ENCODE data around the gene SLC48A1. TPM values are rescaled to one million over a fixed set of nuclear protein-coding genes. Genes with fewer than 3 reads are reported as not detected.

Gene SLC48A1
- total RNA-seq, 2 donors from 2014 or later: 5.9 to 6.9 TPM

DNA sequence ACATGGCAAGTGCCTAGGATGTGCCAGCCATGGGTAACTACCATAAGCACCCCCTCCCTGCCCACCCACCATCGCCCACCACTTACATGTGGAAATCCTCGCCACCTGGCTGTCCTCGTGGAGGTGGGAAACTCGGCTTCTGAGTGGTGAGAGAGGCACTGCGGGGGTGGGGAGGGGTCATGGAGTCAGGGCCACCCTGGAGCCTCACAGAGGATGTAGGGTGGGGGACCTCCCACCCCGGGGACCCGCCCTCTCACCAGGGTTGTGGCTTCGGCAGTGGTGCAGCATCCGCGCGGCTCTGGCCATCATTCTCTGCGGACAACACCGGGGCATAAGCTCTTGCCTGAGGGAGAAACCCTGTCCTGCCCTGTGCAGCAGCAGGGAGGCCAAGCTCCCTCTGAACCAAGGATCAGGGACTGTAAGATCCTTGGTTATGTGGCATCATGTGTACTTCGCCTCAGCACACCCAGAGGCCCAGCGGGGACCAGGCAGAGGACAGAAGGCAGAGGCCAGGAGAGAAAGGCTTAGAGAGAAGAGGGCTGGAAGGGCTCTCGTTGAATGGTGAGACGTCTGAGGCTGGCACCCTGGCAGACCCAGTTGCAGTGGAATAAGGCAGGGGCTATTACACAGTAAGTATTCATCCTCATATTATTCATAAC is 35.0 kb upstream of the SLC48A1 start:
- no peaks in the 10 kb centered on the region for H3K27me3 Mint-ChIP-seq
- ATAC-seq: no peak
- no peak overlapping the region for H3K27ac Mint-ChIP-seq

DNA sequence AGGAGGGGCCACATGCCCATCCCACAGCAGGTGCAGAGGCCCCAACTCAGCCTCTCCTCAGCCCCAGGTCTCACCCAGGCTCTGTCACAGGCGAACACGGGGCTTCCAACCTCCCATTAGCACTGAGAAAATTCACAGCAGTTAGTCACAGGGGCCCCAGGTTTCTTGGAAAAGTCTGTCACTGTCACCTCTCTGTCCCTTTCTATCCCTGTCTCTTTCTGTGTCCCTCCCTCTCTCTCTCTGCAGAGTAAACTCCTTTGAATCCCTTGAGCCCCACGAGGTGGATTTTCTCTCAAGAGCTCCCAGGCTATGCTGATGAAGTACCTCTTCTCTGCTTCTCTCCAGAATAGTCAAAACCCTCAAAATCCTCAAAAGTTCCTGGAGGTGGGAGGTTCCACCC is 33.7 kb upstream of the SLC48A1 start:
- no peaks in the 10 kb centered on the region for H3K36me3 Mint-ChIP-seq (ENCODE audit: low read depth)
- H3K27me3 Mint-ChIP-seq: no peaks in the 10 kb centered on the region
- H3K27ac Mint-ChIP-seq: peak overlapping the region; percentile 57
- no peak overlapping the region for H3K4me3 Mint-ChIP-seq
- peaks cover 23% of the 10 kb centered on the region for H3K4me1 Mint-ChIP-seq
- H3K9me3 ChIP-seq (ENCODE audit: control insufficient read depth, low read length, poor library complexity, severe bottlenecking): no peaks in the 10 kb centered on the region
- ATAC-seq (no peak), DNase-seq (no peak)

More for the DNA sequence above, 35.0 kb upstream of the SLC48A1 start:
- Mint-ChIP-seq H3K4me1 (peaks cover 25% of the 10 kb centered on the region), H3K36me3 (ENCODE audit: low read depth) (no peaks in the 10 kb centered on the region), H3K4me3 (no peak overlapping the region)
- no peaks in the 10 kb centered on the region for H3K9me3 ChIP-seq (ENCODE audit: control insufficient read depth, low read length, poor library complexity, severe bottlenecking)
- no peak for DNase-seq

DNA sequence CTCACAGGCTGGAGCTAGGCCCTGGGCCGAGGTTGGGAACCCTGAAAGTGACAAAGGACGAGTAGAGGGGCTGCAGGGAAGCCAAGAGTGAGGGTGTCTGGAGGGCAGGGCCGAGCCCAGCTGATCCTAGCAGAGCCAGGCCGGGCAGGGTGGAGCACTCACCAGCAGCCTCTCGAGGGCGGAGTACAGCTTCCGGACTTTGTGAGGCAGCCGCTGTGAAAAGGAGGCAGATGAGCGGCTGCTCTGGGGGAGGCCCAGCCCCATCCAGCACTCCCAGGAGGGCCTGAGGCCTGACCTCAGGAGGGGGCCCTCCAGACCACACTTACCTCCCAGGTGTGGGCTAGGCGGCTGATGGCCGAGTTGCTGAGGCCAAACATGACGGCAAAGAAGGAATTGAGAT is 33.1 kb upstream of the SLC48A1 start:
- DNase-seq: no peak
- H3K9me3 ChIP-seq (ENCODE audit: control insufficient read depth, low read length, poor library complexity, severe bottlenecking): no peaks in the 10 kb centered on the region
- H3K27me3 Mint-ChIP-seq: peaks cover 6% of the 10 kb centered on the region
- peak overlapping the region; percentile 80 for H3K4me3 Mint-ChIP-seq
- peak overlapping the region; percentile 57 for H3K27ac Mint-ChIP-seq
- ATAC-seq: no peak
- peaks cover 28% of the 10 kb centered on the region for H3K4me1 Mint-ChIP-seq
- H3K36me3 Mint-ChIP-seq (ENCODE audit: low read depth): no peaks in the 10 kb centered on the region

DNA sequence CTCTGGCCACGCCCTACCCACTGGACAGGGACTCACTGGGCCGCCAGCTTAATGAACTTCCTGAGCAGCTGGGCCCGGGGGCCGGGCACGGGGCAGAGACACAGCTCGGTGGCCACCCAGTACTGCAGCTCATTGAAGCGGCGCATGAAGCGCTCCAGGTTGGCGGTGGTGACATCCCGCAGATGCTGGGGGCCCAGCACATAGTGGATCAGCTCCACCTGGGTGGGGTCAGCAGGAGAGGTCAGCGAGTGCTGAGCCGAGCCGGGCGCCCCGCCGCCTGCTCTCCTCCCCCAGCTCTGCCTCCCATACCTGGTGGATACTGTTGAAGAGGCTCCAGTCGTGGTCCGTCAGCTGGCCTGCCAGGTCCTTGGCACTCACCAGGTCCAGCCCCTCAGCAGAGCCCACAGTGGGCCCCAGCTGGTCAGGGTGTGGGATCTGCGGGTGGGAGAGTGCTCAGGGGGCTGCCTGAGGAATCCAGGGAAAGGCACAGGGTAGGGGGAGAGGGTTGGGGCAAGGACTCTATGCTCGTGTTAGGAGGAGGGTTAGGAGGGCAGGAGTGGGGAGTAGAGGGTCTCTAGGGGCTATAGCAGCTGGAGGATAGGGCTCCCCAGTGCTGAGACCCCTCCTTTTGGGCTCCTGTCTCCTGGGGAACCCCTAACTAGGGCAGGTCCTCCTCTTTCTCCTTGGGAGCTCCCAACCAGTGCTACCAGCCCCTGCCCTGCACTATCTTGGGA is 32.3 kb upstream of the SLC48A1 start:
- peaks cover 7% of the 10 kb centered on the region for H3K27me3 Mint-ChIP-seq
- peak overlapping the region; percentile 83 for H3K27ac Mint-ChIP-seq
- DNase-seq (no peak), ATAC-seq (no peak)
- H3K36me3 Mint-ChIP-seq (ENCODE audit: low read depth): no peaks in the 10 kb centered on the region
- peaks cover 28% of the 10 kb centered on the region for H3K4me1 Mint-ChIP-seq
- no peaks in the 10 kb centered on the region for H3K9me3 ChIP-seq (ENCODE audit: control insufficient read depth, low read length, poor library complexity, severe bottlenecking)
- peak overlapping the region; percentile 80 for H3K4me3 Mint-ChIP-seq

DNA sequence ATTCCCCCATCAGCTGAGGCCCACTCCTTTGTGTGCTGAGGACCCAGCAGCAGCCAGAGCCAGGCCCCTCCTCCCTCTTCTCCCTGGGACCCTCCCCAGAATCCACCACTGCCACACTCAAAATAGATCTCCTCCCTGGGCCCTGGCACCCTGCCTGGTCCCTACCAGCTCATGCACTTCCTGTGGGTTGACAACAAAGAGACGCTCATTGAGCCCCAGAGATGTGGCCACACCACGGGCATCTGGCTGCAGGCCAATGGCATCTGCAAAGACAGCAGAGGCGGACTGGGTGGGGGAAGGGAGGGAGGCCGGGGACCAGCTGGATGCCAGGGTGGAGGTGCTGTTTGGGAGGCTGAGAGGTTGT is 31.7 kb upstream of the SLC48A1 start:
- H3K4me3 Mint-ChIP-seq: peak overlapping the region; percentile 80
- peak overlapping the region; percentile 83 for H3K27ac Mint-ChIP-seq
- peaks cover 9% of the 10 kb centered on the region for H3K27me3 Mint-ChIP-seq

DNA sequence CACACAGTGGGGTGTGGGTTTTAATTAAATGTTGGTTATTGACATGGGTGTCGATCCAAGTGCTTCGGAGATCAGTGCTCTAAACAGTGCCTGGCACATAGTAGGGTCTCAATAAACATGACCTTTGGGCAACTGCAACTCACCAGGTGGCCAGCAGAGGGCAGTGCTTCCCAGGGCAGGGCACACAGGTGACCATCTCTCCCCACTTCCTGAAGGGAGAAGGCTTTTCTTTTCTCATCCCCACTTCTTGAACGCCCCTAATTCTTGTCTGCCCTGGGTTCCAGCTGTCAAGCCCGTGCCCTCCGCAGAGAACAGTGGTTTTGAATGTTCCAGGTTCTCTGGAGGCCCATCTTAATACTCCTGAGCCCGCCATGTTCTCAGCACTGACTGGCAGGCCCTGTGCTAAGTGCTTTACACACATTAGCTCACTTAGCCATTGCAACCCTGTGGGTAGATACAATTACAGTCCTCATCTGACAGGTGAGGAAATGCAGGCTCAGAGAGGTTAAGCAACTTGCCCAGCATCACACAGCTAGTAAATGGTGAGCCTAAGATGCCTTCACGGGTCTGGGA is 30.7 kb upstream of the SLC48A1 start:
- Mint-ChIP-seq H3K27me3 (peaks cover 11% of the 10 kb centered on the region), H3K36me3 (ENCODE audit: low read depth) (no peaks in the 10 kb centered on the region), H3K27ac (no peak overlapping the region), H3K4me3 (peak overlapping the region; percentile 28), H3K4me1 (peaks cover 28% of the 10 kb centered on the region)
- ATAC-seq (peak; percentile 37), DNase-seq (peak; percentile 61 to 67 (median 65))
- H3K9me3 ChIP-seq (ENCODE audit: control insufficient read depth, low read length, poor library complexity, severe bottlenecking): no peaks in the 10 kb centered on the region

More for the DNA sequence above, 31.7 kb upstream of the SLC48A1 start:
- Mint-ChIP-seq H3K4me1 (peaks cover 28% of the 10 kb centered on the region), H3K36me3 (ENCODE audit: low read depth) (no peaks in the 10 kb centered on the region)
- H3K9me3 ChIP-seq (ENCODE audit: control insufficient read depth, low read length, poor library complexity, severe bottlenecking): no peaks in the 10 kb centered on the region
- ATAC-seq (peak; percentile 84), DNase-seq (peak; percentile 40 to 68 (median 65))

DNA sequence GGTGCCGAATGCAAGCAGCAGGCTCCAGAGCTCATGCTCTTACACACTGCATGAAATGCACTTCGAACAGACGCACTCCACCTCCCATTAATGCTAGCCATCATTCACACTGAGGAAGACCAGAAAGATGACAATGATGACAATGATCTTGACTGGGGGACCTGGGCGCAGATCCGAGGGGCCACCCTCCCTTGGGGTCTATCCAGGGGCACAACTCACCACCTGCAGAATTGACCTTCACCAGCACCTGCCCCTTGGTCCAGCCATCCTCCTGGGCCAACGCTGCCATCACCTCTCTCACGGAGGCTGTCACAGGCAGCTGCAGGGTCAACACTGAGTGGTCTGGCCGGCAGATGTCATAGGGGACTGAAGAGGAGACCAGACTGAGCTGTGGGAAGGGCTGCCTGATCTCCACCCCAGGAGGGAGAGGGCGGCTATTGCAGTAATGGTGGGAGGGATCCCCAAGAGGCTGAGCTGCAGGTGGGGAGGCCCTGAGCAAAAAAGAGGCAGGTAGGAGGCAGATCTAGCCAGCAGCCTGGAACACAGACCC is 29.7 kb upstream of the SLC48A1 start:
- DNase-seq: no peak

DNA sequence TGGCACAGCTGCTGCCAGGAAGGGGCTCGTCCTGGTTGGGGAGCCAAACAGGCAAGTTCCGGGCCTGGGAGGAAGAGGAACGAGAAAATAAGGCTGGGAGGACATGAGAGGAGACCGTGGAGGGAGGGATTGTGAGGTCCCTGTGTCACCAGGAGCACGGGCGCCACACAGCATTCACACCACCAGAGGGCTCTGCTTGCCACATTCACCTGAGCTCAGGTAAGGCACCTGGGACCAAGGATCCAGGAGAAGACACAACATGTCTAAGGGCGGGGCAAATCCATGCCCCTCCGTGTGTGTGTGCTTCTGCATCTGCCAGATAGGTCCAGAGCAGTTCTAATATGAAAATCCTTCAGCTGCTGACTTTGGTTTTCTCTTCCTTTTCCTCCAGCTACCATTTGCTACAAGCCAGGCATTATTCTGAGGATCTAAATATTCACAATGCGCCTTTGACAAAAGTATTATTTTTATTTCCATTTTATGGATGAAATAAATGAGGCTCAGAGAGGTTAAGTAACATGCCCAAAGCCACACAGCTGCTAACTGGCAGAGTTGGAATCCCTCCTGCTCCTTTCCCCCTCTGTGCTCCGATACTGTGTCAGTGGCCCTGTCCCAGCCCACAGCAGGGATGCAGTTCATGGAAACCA is 28.9 kb upstream of the SLC48A1 start:
- Mint-ChIP-seq H3K27ac (peak overlapping the region; percentile 39), H3K36me3 (ENCODE audit: low read depth) (no peaks in the 10 kb centered on the region), H3K4me1 (peaks cover 22% of the 10 kb centered on the region), H3K4me3 (no peak overlapping the region), H3K27me3 (peaks cover 11% of the 10 kb centered on the region)
- DNase-seq (peak; percentile 40 to 46 (median 42)), ATAC-seq (peak; percentile 44)
- no peaks in the 10 kb centered on the region for H3K9me3 ChIP-seq (ENCODE audit: control insufficient read depth, low read length, poor library complexity, severe bottlenecking)

More for the DNA sequence above, 29.7 kb upstream of the SLC48A1 start:
- H3K9me3 ChIP-seq (ENCODE audit: control insufficient read depth, low read length, poor library complexity, severe bottlenecking): no peaks in the 10 kb centered on the region
- Mint-ChIP-seq H3K27ac (no peak overlapping the region), H3K4me1 (peaks cover 28% of the 10 kb centered on the region), H3K36me3 (ENCODE audit: low read depth) (no peaks in the 10 kb centered on the region), H3K4me3 (no peak overlapping the region), H3K27me3 (peaks cover 11% of the 10 kb centered on the region)
- no peak for ATAC-seq

DNA sequence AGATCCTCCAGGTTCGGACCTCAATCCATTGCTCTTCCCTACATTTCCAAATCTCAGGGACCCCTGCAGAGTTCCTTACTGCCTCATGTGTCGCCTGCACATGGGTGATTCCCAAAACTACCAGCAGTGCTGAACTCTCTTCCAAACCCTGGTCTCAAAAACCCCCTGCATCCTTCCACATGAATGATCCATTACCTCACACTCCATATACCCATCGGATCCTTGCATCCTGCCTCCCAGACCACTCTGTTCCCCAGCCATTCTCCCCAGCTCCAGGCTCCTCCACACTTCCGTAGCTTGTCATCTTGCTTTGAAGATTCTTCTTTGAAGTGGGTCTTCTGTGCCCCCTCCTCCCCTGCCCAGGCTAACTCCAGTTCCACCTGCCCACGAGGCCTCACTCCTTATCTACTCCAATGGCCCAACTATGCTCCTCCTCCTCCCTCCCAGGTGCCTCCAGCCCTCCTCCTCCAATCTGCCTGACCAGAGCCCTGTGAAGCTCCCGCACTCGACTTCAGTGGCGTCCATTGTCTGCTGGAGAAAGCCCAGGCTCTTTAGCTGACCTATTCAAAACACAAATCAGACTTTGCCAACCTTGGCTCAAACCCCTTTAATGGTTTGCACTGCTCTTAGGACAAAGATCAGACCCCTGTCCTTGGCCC is 28.1 kb upstream of the SLC48A1 start:
- no peak for ATAC-seq
- H3K4me3 Mint-ChIP-seq: no peak overlapping the region
- peaks cover 19% of the 10 kb centered on the region for H3K4me1 Mint-ChIP-seq
- H3K27ac Mint-ChIP-seq: peak overlapping the region; percentile 39
- H3K9me3 ChIP-seq (ENCODE audit: control insufficient read depth, low read length, poor library complexity, severe bottlenecking): no peaks in the 10 kb centered on the region
- DNase-seq: no peak
- H3K36me3 Mint-ChIP-seq (ENCODE audit: low read depth): no peaks in the 10 kb centered on the region
- H3K27me3 Mint-ChIP-seq: peaks cover 11% of the 10 kb centered on the region

DNA sequence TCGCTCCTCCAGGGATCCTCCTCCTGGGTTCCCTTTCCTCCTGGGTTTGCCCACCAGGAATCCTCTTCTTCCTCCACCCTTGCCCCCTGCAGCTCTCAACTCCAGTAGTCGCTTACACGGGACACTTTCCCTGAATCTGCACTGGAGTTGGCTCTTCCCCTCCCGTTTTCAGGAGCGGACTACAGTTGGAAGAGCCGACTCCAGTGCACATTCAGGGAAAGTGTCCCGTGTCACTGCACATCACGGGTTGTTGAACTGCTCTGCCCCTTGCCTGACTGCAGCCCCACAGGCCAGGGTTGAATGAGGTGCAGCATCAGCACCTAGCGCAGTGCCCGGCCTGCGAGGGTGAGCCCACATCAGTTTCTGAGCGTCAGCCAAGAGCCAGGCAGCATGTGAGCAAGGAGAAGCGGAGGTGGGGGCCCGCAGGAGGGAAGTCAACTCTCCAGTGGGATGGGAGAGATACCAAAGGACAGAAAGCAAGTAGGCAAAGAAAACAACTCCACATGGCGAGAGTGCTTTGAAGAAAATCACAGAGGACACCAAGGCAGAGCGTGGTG is 27.5 kb upstream of the SLC48A1 start:
- DNase-seq: no peak
- Mint-ChIP-seq H3K36me3 (ENCODE audit: low read depth) (no peaks in the 10 kb centered on the region), H3K27me3 (peaks cover 11% of the 10 kb centered on the region), H3K27ac (peak overlapping the region; percentile 53), H3K4me3 (no peak overlapping the region), H3K4me1 (peaks cover 20% of the 10 kb centered on the region)
- no peaks in the 10 kb centered on the region for H3K9me3 ChIP-seq (ENCODE audit: control insufficient read depth, low read length, poor library complexity, severe bottlenecking)
- no peak for ATAC-seq

DNA sequence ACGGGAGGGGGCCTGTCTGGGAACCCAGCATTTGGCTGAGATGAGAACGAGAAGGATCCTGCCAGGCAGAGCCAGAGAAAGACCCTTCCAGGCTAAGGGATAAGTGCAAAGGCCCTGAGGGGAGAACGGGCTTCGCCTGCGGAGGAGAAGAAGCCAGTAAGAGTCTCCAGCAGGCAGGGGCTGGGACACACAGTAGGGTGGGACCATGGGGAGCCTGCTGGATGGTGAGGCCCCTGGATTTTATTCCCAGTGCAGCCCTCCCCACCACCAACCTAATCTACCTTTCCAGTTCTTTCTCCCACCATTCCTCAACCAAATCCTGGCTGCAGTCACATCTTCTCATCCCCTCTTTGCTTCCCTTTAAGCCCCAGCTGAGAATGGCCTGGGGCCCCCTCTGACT is 27.0 kb upstream of the SLC48A1 start:
- Mint-ChIP-seq H3K27me3 (peaks cover 11% of the 10 kb centered on the region), H3K4me1 (peaks cover 18% of the 10 kb centered on the region), H3K4me3 (no peak overlapping the region), H3K36me3 (ENCODE audit: low read depth) (no peaks in the 10 kb centered on the region), H3K27ac (peak overlapping the region; percentile 53)
- no peak for DNase-seq
- no peaks in the 10 kb centered on the region for H3K9me3 ChIP-seq (ENCODE audit: control insufficient read depth, low read length, poor library complexity, severe bottlenecking)
- no peak for ATAC-seq

DNA sequence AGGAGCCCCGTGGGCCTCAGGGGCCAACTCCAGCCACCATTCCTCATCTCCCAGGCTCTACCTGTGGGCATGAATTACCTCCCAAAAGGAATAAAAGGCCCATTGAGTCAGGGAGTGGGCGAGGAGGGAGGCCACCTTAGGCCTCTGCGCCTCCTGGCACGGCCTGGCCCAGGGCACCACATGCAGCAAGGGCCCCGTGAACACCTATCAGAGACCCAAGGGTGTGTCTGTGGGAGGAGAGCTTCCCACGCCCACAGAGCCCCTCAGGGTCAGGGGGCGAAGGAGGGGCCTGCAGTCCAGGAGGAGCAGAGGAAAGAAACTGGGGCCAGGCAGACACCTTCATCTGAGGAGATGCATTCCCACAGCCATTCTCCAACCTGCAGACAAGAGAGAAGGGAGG is 26.5 kb upstream of the SLC48A1 start:
- H3K4me3 Mint-ChIP-seq: no peak overlapping the region
- peaks cover 14% of the 10 kb centered on the region for H3K4me1 Mint-ChIP-seq
- peak overlapping the region; percentile 16 for H3K27ac Mint-ChIP-seq
- ATAC-seq (no peak), DNase-seq (no peak)
- H3K27me3 Mint-ChIP-seq: peaks cover 11% of the 10 kb centered on the region
- H3K9me3 ChIP-seq (ENCODE audit: control insufficient read depth, low read length, poor library complexity, severe bottlenecking): no peaks in the 10 kb centered on the region
- H3K36me3 Mint-ChIP-seq (ENCODE audit: low read depth): no peaks in the 10 kb centered on the region

Measured in T-helper 17 cell (primary cell).